MM.1S (cell line): ENCODE data around the gene ZNF860.

ENCODE experiments used
- EZH2 ChIP-seq: fragments of 300-600 bp; sonication (generic); optimal IDR thresholded peaks from 2 replicates; pipeline ENCODE3; 2017; ENCODE audit warnings: low read depth, mild to moderate bottlenecking, antibody characterized with exemption, low read length, mixed read lengths
- TF ChIP-seq, protein P1 (sequence below): fragments of 300-600 bp; sonication (generic); IDR thresholded peaks from 2 replicates; pipeline ENCODE4 v1.5.1; 2016; ENCODE audit warnings: antibody characterized with exemption, low read length, mixed read lengths

DNA sequence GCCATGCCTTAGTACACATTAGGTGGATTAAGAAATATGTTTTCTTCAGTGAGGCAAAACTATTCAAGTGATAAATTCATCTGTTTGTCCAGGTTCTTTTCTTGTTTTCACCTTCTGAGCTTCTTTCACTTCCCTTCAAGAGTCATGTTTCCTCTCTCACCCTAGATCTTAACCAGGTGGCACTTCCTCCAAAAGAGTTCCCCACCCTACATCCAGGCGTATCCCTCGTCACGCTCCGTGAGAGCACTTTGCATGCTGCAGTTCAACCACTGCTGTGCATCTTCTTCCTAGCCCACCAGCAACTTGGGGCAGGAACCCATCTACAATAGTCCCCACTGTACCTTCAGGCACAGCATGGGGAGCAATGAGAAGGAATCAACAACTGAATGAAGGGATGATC is 29.3 kb upstream of the ZNF860 start:
- TF ChIP-seq, protein P1, sequence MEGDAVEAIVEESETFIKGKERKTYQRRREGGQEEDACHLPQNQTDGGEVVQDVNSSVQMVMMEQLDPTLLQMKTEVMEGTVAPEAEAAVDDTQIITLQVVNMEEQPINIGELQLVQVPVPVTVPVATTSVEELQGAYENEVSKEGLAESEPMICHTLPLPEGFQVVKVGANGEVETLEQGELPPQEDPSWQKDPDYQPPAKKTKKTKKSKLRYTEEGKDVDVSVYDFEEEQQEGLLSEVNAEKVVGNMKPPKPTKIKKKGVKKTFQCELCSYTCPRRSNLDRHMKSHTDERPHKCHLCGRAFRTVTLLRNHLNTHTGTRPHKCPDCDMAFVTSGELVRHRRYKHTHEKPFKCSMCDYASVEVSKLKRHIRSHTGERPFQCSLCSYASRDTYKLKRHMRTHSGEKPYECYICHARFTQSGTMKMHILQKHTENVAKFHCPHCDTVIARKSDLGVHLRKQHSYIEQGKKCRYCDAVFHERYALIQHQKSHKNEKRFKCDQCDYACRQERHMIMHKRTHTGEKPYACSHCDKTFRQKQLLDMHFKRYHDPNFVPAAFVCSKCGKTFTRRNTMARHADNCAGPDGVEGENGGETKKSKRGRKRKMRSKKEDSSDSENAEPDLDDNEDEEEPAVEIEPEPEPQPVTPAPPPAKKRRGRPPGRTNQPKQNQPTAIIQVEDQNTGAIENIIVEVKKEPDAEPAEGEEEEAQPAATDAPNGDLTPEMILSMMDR = no peak
- TF ChIP-seq EZH2 = no peak
